SK-N-SH (cell line): ENCODE data around the gene PDE8A. TPM values are rescaled to one million over a fixed set of nuclear protein-coding genes. Genes with fewer than 3 reads are reported as not detected.

Experiments
- CTCF ChIA-PET: fragments of 300-600, 350-600 bp; formaldehyde crosslinking; extraction: SDS; loops from one replicate; lab custom pipeline; 2021; lab: Yijun Ruan, JAX
- POLR2A ChIA-PET: fragments of 350-600 bp; sonication (Branson Sonifier 250); formaldehyde crosslinking; extraction: SDS; loops from one replicate; lab custom pipeline; 2020; ENCODE audit warnings: antibody characterized with exemption, inconsistent platforms; lab: Yijun Ruan, JAX
- DNase-seq: peaks from one replicate; pipeline ENCODE4 v3.0.0; 2012
- H2AFZ ChIP-seq: fragments of 200-600 bp; sonication (generic); 2 replicates; pipeline ENCODE4 v1.8.1; 2016; ENCODE audit warnings: antibody characterized with exemption, mild to moderate bottlenecking, low read depth
- H3F3A ChIP-seq: fragments of 200-600 bp; sonication (generic); replicated peaks from 2 replicates; pipeline ENCODE3; 2016; ENCODE audit warnings: antibody characterized with exemption, mild to moderate bottlenecking; ENCODE audit not compliant: insufficient read depth
- H3K27ac ChIP-seq, 2 experiments: fragments of 200-500 bp in 1 of 2; fragments of 200-600 bp in 1 of 2; sonication (Bioruptor generic) in 1 of 2; sonication (generic), shearing (Covaris generic) in 1 of 2; 2 replicates each; pipeline versions ENCODE4 v1.5.1 to v1.6.1; 2014 to 2016; ENCODE audit warnings: low read depth in 2 of 2, inconsistent platforms in 1 of 2, low read length in 1 of 2, mild to moderate bottlenecking in 1 of 2, mixed read lengths in 1 of 2
- H3K27me3 ChIP-seq: fragments of 200-600 bp; sonication (generic), shearing (Covaris generic); 2 replicates; pipeline ENCODE4 v1.6.1; 2016; ENCODE audit warnings: mixed run types; ENCODE audit not compliant: insufficient read depth
- H3K36me3 ChIP-seq, 2 experiments: fragments of 200-500 bp in 1 of 2; fragments of 200-600 bp in 1 of 2; sonication (Bioruptor generic) in 1 of 2; sonication (generic) in 1 of 2; replicated peaks in 1 of 2; 2 replicates each; pipeline versions ENCODE3 to v1.5.1; 2014 to 2016; ENCODE audit warnings: low read length in 1 of 2, mild to moderate bottlenecking in 1 of 2; ENCODE audit not compliant: insufficient read depth in 2 of 2, control insufficient read depth in 1 of 2
- H3K4me1 ChIP-seq, 2 experiments: fragments of 200-500 bp in 1 of 2; fragments of 200-600 bp in 1 of 2; sonication (Bioruptor generic) in 1 of 2; sonication (generic), shearing (Covaris generic) in 1 of 2; 2 replicates each; pipeline versions ENCODE4 v1.5.1 to v1.6.1; 2014 to 2016; ENCODE audit warnings: low read depth in 1 of 2, low read length in 1 of 2, mixed run types in 1 of 2; ENCODE audit not compliant: insufficient read depth in 2 of 2, control insufficient read depth in 1 of 2
- H3K4me2 ChIP-seq: fragments of 200-600 bp; sonication (generic), shearing (Covaris generic); 2 replicates; pipeline ENCODE4 v1.6.1; 2017; ENCODE audit warnings: mixed run types
- H3K4me3 ChIP-seq, 2 experiments: fragments of 200-500 bp in 1 of 2; fragments of 200-600 bp in 1 of 2; sonication (Bioruptor generic) in 1 of 2; sonication (generic), shearing (Covaris generic) in 1 of 2; 2 replicates each; pipeline versions ENCODE4 v1.5.1 to v1.8.1; 2014 to 2016; ENCODE audit warnings: low read depth in 2 of 2, inconsistent platforms in 1 of 2, low read length in 1 of 2, mild to moderate bottlenecking in 1 of 2, mixed read lengths in 1 of 2, moderate library complexity in 1 of 2
- H3K79me2 ChIP-seq: fragments of 200-600 bp; sonication (generic); 2 replicates; pipeline ENCODE4 v1.8.1; 2017; ENCODE audit warnings: mild to moderate bottlenecking; ENCODE audit not compliant: insufficient read depth
- H3K9ac ChIP-seq: fragments of 200-600 bp; sonication (generic); 2 replicates; pipeline ENCODE4 v1.6.1; 2017; ENCODE audit warnings: mixed run types
- H3K9me2 ChIP-seq: fragments of 200-600 bp; sonication (generic); 2 replicates; pipeline ENCODE4 v1.6.1; 2017; ENCODE audit warnings: mixed run types
- H3K9me3 ChIP-seq: fragments of 200-600 bp; sonication (generic); 2 replicates; pipeline ENCODE4 v1.6.1; 2017; ENCODE audit warnings: mixed run types, mild to moderate bottlenecking, moderate library complexity
- H4K20me1 ChIP-seq: fragments of 200-600 bp; sonication (generic); 2 replicates; pipeline ENCODE4 v1.6.1; 2017; ENCODE audit warnings: mild to moderate bottlenecking, mixed run types; ENCODE audit not compliant: insufficient read depth
- CHD2 ChIP-seq: fragments of 150-350 bp; IDR thresholded peaks from 2 replicates; pipeline ENCODE4 v1.6.1; 2018; ENCODE audit warnings: low read length; ENCODE audit not compliant: partially characterized antibody
- ELF1 ChIP-seq: IDR thresholded peaks from 2 replicates; pipeline ENCODE4 v1.4.0; 2012
- FOSL2 ChIP-seq: IDR thresholded peaks from 2 replicates; pipeline ENCODE4 v1.4.0; 2012; ENCODE audit warnings: low read depth, mild to moderate bottlenecking, moderate library complexity, borderline replicate concordance
- FOXJ3 ChIP-seq: sonication (generic); formaldehyde crosslinking; IDR thresholded peaks from 2 replicates; pipeline ENCODE4 v1.5.1; 2020; ENCODE audit warnings: mild to moderate bottlenecking, missing genetic modification reagents
- JUND ChIP-seq: IDR thresholded peaks from 2 replicates; pipeline ENCODE4 v1.4.0; 2012
- MXI1 ChIP-seq: IDR thresholded peaks from 2 replicates; pipeline ENCODE4 v1.6.1; 2012; ENCODE audit warnings: mild to moderate bottlenecking, low read depth, low read length, improper control_type of control experiment
- NRF1 ChIP-seq: IDR thresholded peaks from 2 replicates; pipeline ENCODE4 v1.6.1; 2012; ENCODE audit warnings: low read depth, mild to moderate bottlenecking, low read length
- RAD21 ChIP-seq: IDR thresholded peaks from 2 replicates; pipeline ENCODE4 v1.6.1; 2012; ENCODE audit warnings: mild to moderate bottlenecking, low read length
- RCOR1 ChIP-seq: fragments of 150-350 bp; IDR thresholded peaks from 2 replicates; pipeline ENCODE4 v1.6.1; 2017; ENCODE audit warnings: antibody characterized with exemption, low read length
- RXRA ChIP-seq: IDR thresholded peaks from 2 replicates; pipeline ENCODE4 v1.4.0; 2012; ENCODE audit warnings: low read depth, mild to moderate bottlenecking, borderline replicate concordance
- SIN3A ChIP-seq: IDR thresholded peaks from 2 replicates; pipeline ENCODE4 v1.6.1; 2012; ENCODE audit warnings: low read depth, mild to moderate bottlenecking, low read length, moderate library complexity, borderline replicate concordance
- TEAD4 ChIP-seq: IDR thresholded peaks from 2 replicates; pipeline ENCODE4 v1.4.0; 2012; ENCODE audit warnings: mild to moderate bottlenecking, borderline replicate concordance; ENCODE audit not compliant: insufficient read depth
- YY1 ChIP-seq: IDR thresholded peaks from 2 replicates; pipeline ENCODE4 v1.4.0; 2012; ENCODE audit warnings: low read depth, mild to moderate bottlenecking
- WGBS: methylation state at CpG from one replicate; pipeline ENCODE4 v1.1.6; 2017; ENCODE audit warnings: low lambda C conversion rate; 5-methylcytosine and 5-hydroxymethylcytosine counted together
- polyA plus RNA-seq, 3 experiments: library from polyadenylated mRNA; depleted of rRNA; stranded (reverse); fragments of >200 nt; gene quantifications; 2 replicates each; pipeline ENCODE4 v1.2.3, GENCODE V29; 2012
- TF ChIP-seq, protein P1 (sequence below): fragments of 150-350 bp; IDR thresholded peaks from 2 replicates; pipeline ENCODE4 v1.6.1; 2017; ENCODE audit warnings: antibody characterized with exemption, low read length, low read depth, borderline replicate concordance
- TF ChIP-seq, protein P2 (sequence below): fragments of 200-600 bp; sonication (generic); IDR thresholded peaks from 2 replicates; pipeline ENCODE4 v1.6.1; 2017; ENCODE audit warnings: antibody characterized with exemption, mild to moderate bottlenecking, moderate library complexity
- TF ChIP-seq, protein P3 (sequence below): IDR thresholded peaks from 2 replicates; pipeline ENCODE4 v1.4.0; 2012; ENCODE audit warnings: low read depth, borderline replicate concordance
- TF ChIP-seq, protein P4 (sequence below): fragments of 150-350 bp; IDR thresholded peaks from 2 replicates; pipeline ENCODE4 v1.6.1; 2016; ENCODE audit warnings: mild to moderate bottlenecking, low read depth, low read length

PDE8A gene
- polyA plus RNA-seq, 1 of the 3 experiments (the other 2 are of a cell fraction), result 13.4 TPM

DNA sequence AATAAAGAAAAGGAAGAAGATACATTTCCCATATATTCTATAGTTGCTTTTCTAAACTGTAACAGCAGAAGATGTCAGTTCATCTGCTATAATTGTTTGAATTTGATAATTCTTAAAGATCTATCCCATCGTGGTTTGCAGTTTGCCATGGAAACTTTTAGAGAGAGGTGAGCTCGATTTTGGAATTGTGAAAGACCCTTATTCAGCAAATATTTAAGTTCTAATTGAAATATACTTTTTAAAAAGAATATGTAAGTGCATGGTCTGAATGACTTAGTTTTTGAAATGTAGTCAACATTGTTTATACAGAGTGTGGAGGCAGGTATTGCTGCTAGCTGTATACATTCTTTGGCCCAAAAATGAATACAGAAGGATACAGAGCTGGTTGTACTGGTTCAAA is 127.7 kb downstream of the PDE8A start:
- H3F3A ChIP-seq, result no peaks in the 10 kb centered on the region
- WGBS, result 77% methylated on average over 2 of the region's 2 CpGs
- H3K27me3 ChIP-seq, result no peaks in the 10 kb centered on the region
- H3K9me2 ChIP-seq, result no peaks in the 10 kb centered on the region
- H3K36me3 ChIP-seq, result peaks cover 6 to 9% of the 10 kb centered on the region in 2 experiments
- no peak for DNase-seq
- TF ChIP-seq SIN3A (no peak), TEAD4 (no peak), YY1 (no peak)
- TF ChIP-seq, protein P1, sequence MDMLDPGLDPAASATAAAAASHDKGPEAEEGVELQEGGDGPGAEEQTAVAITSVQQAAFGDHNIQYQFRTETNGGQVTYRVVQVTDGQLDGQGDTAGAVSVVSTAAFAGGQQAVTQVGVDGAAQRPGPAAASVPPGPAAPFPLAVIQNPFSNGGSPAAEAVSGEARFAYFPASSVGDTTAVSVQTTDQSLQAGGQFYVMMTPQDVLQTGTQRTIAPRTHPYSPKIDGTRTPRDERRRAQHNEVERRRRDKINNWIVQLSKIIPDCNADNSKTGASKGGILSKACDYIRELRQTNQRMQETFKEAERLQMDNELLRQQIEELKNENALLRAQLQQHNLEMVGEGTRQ, result no peak
- TF ChIP-seq, protein P2, sequence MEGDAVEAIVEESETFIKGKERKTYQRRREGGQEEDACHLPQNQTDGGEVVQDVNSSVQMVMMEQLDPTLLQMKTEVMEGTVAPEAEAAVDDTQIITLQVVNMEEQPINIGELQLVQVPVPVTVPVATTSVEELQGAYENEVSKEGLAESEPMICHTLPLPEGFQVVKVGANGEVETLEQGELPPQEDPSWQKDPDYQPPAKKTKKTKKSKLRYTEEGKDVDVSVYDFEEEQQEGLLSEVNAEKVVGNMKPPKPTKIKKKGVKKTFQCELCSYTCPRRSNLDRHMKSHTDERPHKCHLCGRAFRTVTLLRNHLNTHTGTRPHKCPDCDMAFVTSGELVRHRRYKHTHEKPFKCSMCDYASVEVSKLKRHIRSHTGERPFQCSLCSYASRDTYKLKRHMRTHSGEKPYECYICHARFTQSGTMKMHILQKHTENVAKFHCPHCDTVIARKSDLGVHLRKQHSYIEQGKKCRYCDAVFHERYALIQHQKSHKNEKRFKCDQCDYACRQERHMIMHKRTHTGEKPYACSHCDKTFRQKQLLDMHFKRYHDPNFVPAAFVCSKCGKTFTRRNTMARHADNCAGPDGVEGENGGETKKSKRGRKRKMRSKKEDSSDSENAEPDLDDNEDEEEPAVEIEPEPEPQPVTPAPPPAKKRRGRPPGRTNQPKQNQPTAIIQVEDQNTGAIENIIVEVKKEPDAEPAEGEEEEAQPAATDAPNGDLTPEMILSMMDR, result no peak
- TF ChIP-seq, all 33 proteins: peak for 0
- Histone ChIP-seq H3K4me3 (no peak overlapping the region), H3K79me2 (no peaks in the 10 kb centered on the region), H3K27ac (no peak overlapping the region), H2AFZ (no peak overlapping the region), H3K4me2 (no peak overlapping the region), H3K4me1 (no peaks in the 10 kb centered on the region), H3K9ac (no peak overlapping the region), H3K9me3 (no peaks in the 10 kb centered on the region), H4K20me1 (no peaks in the 10 kb centered on the region)
- CTCF ChIA-PET, result no interaction called here
- POLR2A ChIA-PET, result no interaction called here

DNA sequence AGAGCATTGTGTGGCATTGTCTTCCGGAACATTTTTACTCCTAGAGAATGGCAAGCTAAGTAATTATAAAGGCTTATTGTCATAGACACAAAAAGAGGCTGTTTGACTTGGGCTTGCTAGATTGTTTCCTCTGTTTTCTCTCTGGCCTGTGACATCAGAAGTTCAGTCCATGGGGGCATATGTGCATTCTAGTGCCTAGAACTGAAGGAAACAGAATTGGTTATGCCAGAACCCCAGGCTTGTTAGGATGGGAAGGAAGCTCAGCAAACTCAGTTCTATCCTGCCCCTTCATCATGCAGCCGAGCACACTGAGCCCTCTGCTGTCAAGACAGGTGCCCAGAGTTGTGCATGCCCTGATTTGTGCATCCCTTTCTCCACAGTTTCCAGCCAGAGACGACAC is 131.3 kb downstream of the PDE8A start:
- no peak for TF ChIP-seq RXRA
- no peak for TF ChIP-seq NRF1
- TF ChIP-seq FOXJ3, result no peak
- no peak for TF ChIP-seq ELF1
- TF ChIP-seq RCOR1, result no peak
- Histone ChIP-seq H3K27me3 (no peaks in the 10 kb centered on the region), H3K9me3 (no peaks in the 10 kb centered on the region), H2AFZ (no peak overlapping the region), H3F3A (no peaks in the 10 kb centered on the region), H3K9ac (no peak overlapping the region), H3K9me2 (no peaks in the 10 kb centered on the region), H3K36me3 (peaks cover 12 to 17% of the 10 kb centered on the region in 2 experiments), H3K4me3 (no peak overlapping the region), H3K27ac (no peak overlapping the region), H3K79me2 (no peaks in the 10 kb centered on the region), H4K20me1 (no peaks in the 10 kb centered on the region), H3K4me2 (no peak overlapping the region), H3K4me1 (no peaks in the 10 kb centered on the region)
- DNase-seq, result no peak
- 67% methylated on average over 3 of the region's 3 CpGs for WGBS
- POLR2A ChIA-PET, result no interaction called here
- CTCF ChIA-PET, result no interaction called here

DNA sequence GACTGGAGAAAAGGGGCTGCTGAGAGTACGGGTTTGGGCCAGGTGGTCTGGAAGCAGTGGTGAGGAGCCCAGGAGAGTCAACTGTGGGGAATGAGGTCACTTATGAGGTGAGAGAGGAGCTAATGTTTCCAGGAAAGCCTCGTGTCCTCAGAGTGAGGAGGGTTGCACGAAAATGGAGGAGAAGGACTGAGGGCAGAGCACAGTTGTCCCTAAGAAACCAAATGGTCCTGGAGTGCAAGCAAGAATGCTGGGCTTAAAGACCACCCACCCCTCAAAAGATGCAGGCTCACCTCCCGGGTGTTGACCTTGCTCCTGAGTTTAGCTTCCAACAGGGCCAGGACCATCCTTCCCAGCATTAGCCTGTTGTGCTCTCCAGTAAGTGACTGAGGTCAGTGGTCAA is 133.2 kb downstream of the PDE8A start:
- Histone ChIP-seq H3K27ac (no peak overlapping the region), H3K9me3 (no peaks in the 10 kb centered on the region), H3K9ac (no peak overlapping the region), H3K4me2 (no peak overlapping the region), H3K27me3 (no peaks in the 10 kb centered on the region), H2AFZ (no peak overlapping the region), H3K9me2 (no peaks in the 10 kb centered on the region), H3K4me3 (no peak overlapping the region), H3F3A (no peaks in the 10 kb centered on the region), H4K20me1 (no peaks in the 10 kb centered on the region), H3K4me1 (no peaks in the 10 kb centered on the region), H3K36me3 (peaks cover 11 to 26% of the 10 kb centered on the region in 2 experiments), H3K79me2 (no peaks in the 10 kb centered on the region)
- TF ChIP-seq RAD21, result no peak
- TF ChIP-seq, protein P3, sequence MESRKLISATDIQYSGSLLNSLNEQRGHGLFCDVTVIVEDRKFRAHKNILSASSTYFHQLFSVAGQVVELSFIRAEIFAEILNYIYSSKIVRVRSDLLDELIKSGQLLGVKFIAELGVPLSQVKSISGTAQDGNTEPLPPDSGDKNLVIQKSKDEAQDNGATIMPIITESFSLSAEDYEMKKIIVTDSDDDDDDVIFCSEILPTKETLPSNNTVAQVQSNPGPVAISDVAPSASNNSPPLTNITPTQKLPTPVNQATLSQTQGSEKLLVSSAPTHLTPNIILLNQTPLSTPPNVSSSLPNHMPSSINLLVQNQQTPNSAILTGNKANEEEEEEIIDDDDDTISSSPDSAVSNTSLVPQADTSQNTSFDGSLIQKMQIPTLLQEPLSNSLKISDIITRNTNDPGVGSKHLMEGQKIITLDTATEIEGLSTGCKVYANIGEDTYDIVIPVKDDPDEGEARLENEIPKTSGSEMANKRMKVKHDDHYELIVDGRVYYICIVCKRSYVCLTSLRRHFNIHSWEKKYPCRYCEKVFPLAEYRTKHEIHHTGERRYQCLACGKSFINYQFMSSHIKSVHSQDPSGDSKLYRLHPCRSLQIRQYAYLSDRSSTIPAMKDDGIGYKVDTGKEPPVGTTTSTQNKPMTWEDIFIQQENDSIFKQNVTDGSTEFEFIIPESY, result no peak
- TF ChIP-seq MXI1, result no peak
- TF ChIP-seq, protein P4, sequence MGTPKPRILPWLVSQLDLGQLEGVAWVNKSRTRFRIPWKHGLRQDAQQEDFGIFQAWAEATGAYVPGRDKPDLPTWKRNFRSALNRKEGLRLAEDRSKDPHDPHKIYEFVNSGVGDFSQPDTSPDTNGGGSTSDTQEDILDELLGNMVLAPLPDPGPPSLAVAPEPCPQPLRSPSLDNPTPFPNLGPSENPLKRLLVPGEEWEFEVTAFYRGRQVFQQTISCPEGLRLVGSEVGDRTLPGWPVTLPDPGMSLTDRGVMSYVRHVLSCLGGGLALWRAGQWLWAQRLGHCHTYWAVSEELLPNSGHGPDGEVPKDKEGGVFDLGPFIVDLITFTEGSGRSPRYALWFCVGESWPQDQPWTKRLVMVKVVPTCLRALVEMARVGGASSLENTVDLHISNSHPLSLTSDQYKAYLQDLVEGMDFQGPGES, result no peak
- no peak for TF ChIP-seq YY1
- TF ChIP-seq CHD2, result no peak
- no peak for TF ChIP-seq FOSL2
- TF ChIP-seq JUND, result no peak
- ChIA-PET CTCF (no interaction called here), POLR2A (no interaction called here)
- WGBS, result 92% methylated on average over 4 of the region's 4 CpGs
- no peak for DNase-seq
